ENCODE results near the gene EML2. TPM values are rescaled to one million over a fixed set of nuclear protein-coding genes. Genes with fewer than 3 reads are reported as not detected.

EML2 gene
- total RNA-seq, 1 experiment from 2014 or later = 28.9 TPM

GRCh38 chr19:45598267-45599001 lies 40.8 kb downstream of the EML2 start:
- BruUV-seq (replicated peaks) = no TSS peak
- Histone ChIP-seq H3K9ac (ENCODE audit: low read length) (no peak overlapping the region), H3K4me2 (ENCODE audit: low read length) (peak overlapping the region; percentile 73), H3K4me3 (ENCODE audit: low read length) (peak overlapping the region; percentile 37), H3K9me3 (ENCODE audit: low read length) (no peaks in the 10 kb centered on the region), H4K20me1 (ENCODE audit: low read length) (no peaks in the 10 kb centered on the region), H3K9me2 (replicated peaks; ENCODE audit: low read length) (no peaks in the 10 kb centered on the region), H3K4me1 (ENCODE audit: insufficient read depth, low read length) (peaks cover 15% of the 10 kb centered on the region), H3K36me3 (ENCODE audit: low read depth, low read length) (no peaks in the 10 kb centered on the region), H3K79me2 (ENCODE audit: low read length) (no peaks in the 10 kb centered on the region), H3K27me3 (ENCODE audit: low read length) (no peaks in the 10 kb centered on the region), H3K27ac (ENCODE audit: low read length) (no peak overlapping the region), H2AFZ (ENCODE audit: low read length) (peak overlapping the region; percentile 67), H3F3A (ENCODE audit: low read length, unreplicated experiment) (no peaks in the 10 kb centered on the region)
- POLR2A ChIA-PET (ENCODE audit: unreplicated experiment) = no interaction called here
- TF ChIP-seq EZH2 (IDR thresholded peaks at IDR 0.05; ENCODE audit: low read length, unreplicated experiment) = no peak
- TF ChIP-seq EZH2phosphoT487 (IDR thresholded peaks at IDR 0.05; ENCODE audit: borderline replicate concordance, low read length) = no peak
- TF ChIP-seq CTCF (conservative IDR thresholded peaks at IDR 0.05; ENCODE audit: low read depth, low read length) = no peak
- intact Hi-C loops (cut with micrococcal nuclease) = no loop called here
- CTCF ChIA-PET = no interaction called here
- no peak; the same call in 1 of the 2 replicates for ATAC-seq
- peak; percentile 13 for DNase-seq

GRCh38 chr19:45597425-45598111 lies 41.6 kb downstream of the EML2 start:
- no TSS peak for BruUV-seq (replicated peaks)
- H3K4me2 ChIP-seq (ENCODE audit: low read length) = peak overlapping the region; percentile 73
- intact Hi-C loops (cut with micrococcal nuclease) = no loop called here

More at GRCh38 chr19:45597425-45598111, 41.6 kb downstream of the EML2 start:
- no peaks in the 10 kb centered on the region for H4K20me1 ChIP-seq (ENCODE audit: low read length)
- no peaks in the 10 kb centered on the region for H3K9me2 ChIP-seq (replicated peaks; ENCODE audit: low read length)
- H3K27ac ChIP-seq (ENCODE audit: low read length) = no peak overlapping the region
- H3F3A ChIP-seq (ENCODE audit: low read length, unreplicated experiment) = no peaks in the 10 kb centered on the region
- no peak overlapping the region for H3K9ac ChIP-seq (ENCODE audit: low read length)
- TF ChIP-seq EZH2phosphoT487 (IDR thresholded peaks at IDR 0.05; ENCODE audit: borderline replicate concordance, low read length) (no peak), EZH2 (IDR thresholded peaks at IDR 0.05; ENCODE audit: low read length, unreplicated experiment) (no peak), CTCF (conservative IDR thresholded peaks at IDR 0.05; ENCODE audit: low read depth, low read length) (no peak)
- H3K79me2 ChIP-seq (ENCODE audit: low read length) = no peaks in the 10 kb centered on the region
- DNase-seq (no peak), ATAC-seq (no peak)
- CTCF ChIA-PET = no interaction called here
- no peaks in the 10 kb centered on the region for H3K27me3 ChIP-seq (ENCODE audit: low read length)
- H3K4me3 ChIP-seq (ENCODE audit: low read length) = peak overlapping the region; percentile 37; the same call in 1 of the 2 replicates
- peaks cover 17% of the 10 kb centered on the region for H3K4me1 ChIP-seq (ENCODE audit: insufficient read depth, low read length)
- H2AFZ ChIP-seq (ENCODE audit: low read length) = no peak overlapping the region
- no peaks in the 10 kb centered on the region for H3K36me3 ChIP-seq (ENCODE audit: low read depth, low read length)
- POLR2A ChIA-PET (ENCODE audit: unreplicated experiment) = no interaction called here
- H3K9me3 ChIP-seq (ENCODE audit: low read length) = no peaks in the 10 kb centered on the region
